ENCODE results near the gene PRRT2. TPM values are rescaled to one million over a fixed set of nuclear protein-coding genes. Genes with fewer than 3 reads are reported as not detected.

Gene PRRT2
- total and polyA plus RNA-seq, 10 of the 15 experiments (the other 5 are each of a cell fraction or from before 2014, with no cell fraction given) = 0.08 to 0.49 (median 0.12) TPM; not detected in 4

GRCh38 chr16:29765167-29766032, 46.6 kb upstream of the PRRT2 start:
- ChIA-PET CTCF (interaction anchor here (0.8 kb wide), 1 partner anchor 11 kb away, joined by 3 read pairs; no protein-coding TSS in a partner anchor), POLR2A (interaction anchor here (0.6 kb wide), 2 partner anchors 11 kb away, joined by 3 to 6 read pairs; no protein-coding TSS in a partner anchor), RAD21 (ENCODE audit: unreplicated experiment) (interaction anchor here (0.6 to 0.9 kb wide), 2 partner anchors 25 to 813 kb away, joined by 3 read pairs; no protein-coding TSS in a partner anchor), SMC1A (ENCODE audit: uncharacterized antibody, unreplicated experiment) (interaction anchor here (0.7 kb wide), 1 partner anchor 9 kb away, joined by 3 read pairs; no protein-coding TSS in a partner anchor)
- Histone ChIP-seq H3K4me1 (ENCODE audit: control insufficient read depth, insufficient read depth, low read length) (no peaks in the 10 kb centered on the region), H3K79me2 (ENCODE audit: control insufficient read depth, insufficient read depth, low read length) (no peaks in the 10 kb centered on the region), H3K36me3 (ENCODE audit: control insufficient read depth in 2 of 2, insufficient read depth in 2 of 2, low read length in 1 of 2) (no peaks in the 10 kb centered on the region), H4K20me1 (ENCODE audit: control insufficient read depth, insufficient read depth) (no peaks in the 10 kb centered on the region), H3K9ac (ENCODE audit: control insufficient read depth, insufficient read depth, low read length) (no peak overlapping the region), H3K4me2 (ENCODE audit: control insufficient read depth, insufficient read depth) (no peak overlapping the region), H3K9me3 (replicated peaks; ENCODE audit: control insufficient read depth, insufficient read depth, low read length) (no peaks in the 10 kb centered on the region), H3K27ac (ENCODE audit: control insufficient read depth, insufficient read depth) (no peak overlapping the region), H2AFZ (ENCODE audit: control insufficient read depth, low read depth, low read length) (no peak overlapping the region), H3K4me3 (no peak overlapping the region), H3K27me3 (replicated peaks in 1 of 2; ENCODE audit: control insufficient read depth in 2 of 2, insufficient read depth in 2 of 2, low read length in 1 of 2) (no peaks in the 10 kb centered on the region)
- DNase-seq (ENCODE audit: low read depth, low spot score) = no peak
- intact Hi-C loops (cut with micrococcal nuclease; ENCODE audit: unreplicated experiment) (no loop called here), in situ Hi-C loops (cut with MboI) (no loop called here)
- ATAC-seq = no peak
- FAIRE-seq = no peak
- BruUV-seq (replicated peaks) = no TSS peak
- WGBS (ENCODE audit: insufficient coverage, insufficient replicate concordance, low lambda C conversion rate, missing lambda C conversion rate) = 58% methylated on average over 15 of the region's 15 CpGs
- TF ChIP-seq ZBTB33 (IDR thresholded peaks at IDR 0.05) = no peak

- ATAC-seq (no peak), FAIRE-seq (no peak), DNase-seq (ENCODE audit: low read depth, low spot score) (no peak)
- H3K4me3 ChIP-seq = no peak overlapping the region
- intact Hi-C loops (cut with micrococcal nuclease; ENCODE audit: unreplicated experiment) = no loop called here
- ChIA-PET SMC1A (ENCODE audit: uncharacterized antibody, unreplicated experiment) (interaction anchor here (0.8 kb wide), 2 partner anchors 10 to 12 kb away, joined by 3 read pairs; no protein-coding TSS in a partner anchor), POLR2A (interaction anchor here (0.6 kb wide), 1 partner anchor 11 kb away, joined by 8 read pairs; no protein-coding TSS in a partner anchor), RAD21 (ENCODE audit: unreplicated experiment) (interaction anchor here (0.9 kb wide), 1 partner anchor 49 kb away, joined by 3 read pairs; the partner anchor contains the start of gene PAGR1), CTCF (interaction anchor here (0.6 kb wide), 1 partner anchor 55 kb away, joined by 3 read pairs; no protein-coding TSS in a partner anchor)
- no TSS peak for BruUV-seq (replicated peaks)
- no peaks in the 10 kb centered on the region for H3K36me3 ChIP-seq (ENCODE audit: control insufficient read depth in 2 of 2, insufficient read depth in 2 of 2, low read length in 1 of 2)
- in situ Hi-C loops (cut with MboI) = no loop called here
- no peaks in the 10 kb centered on the region for H4K20me1 ChIP-seq (ENCODE audit: control insufficient read depth, insufficient read depth)
- H2AFZ ChIP-seq (ENCODE audit: control insufficient read depth, low read depth, low read length) = no peak overlapping the region
- H3K27me3 ChIP-seq (replicated peaks in 1 of 2; ENCODE audit: control insufficient read depth in 2 of 2, insufficient read depth in 2 of 2, low read length in 1 of 2) = no peaks in the 10 kb centered on the region
- no peaks in the 10 kb centered on the region for H3K79me2 ChIP-seq (ENCODE audit: control insufficient read depth, insufficient read depth, low read length)
- H3K9me3 ChIP-seq (replicated peaks; ENCODE audit: control insufficient read depth, insufficient read depth, low read length) = no peaks in the 10 kb centered on the region
- no peak overlapping the region for H3K27ac ChIP-seq (ENCODE audit: control insufficient read depth, insufficient read depth)
- H3K9ac ChIP-seq (ENCODE audit: control insufficient read depth, insufficient read depth, low read length) = no peak overlapping the region
- H3K4me2 ChIP-seq (ENCODE audit: control insufficient read depth, insufficient read depth) = no peak overlapping the region
- H3K4me1 ChIP-seq (ENCODE audit: control insufficient read depth, insufficient read depth, low read length) = no peaks in the 10 kb centered on the region
- 63% methylated on average over 3 of the region's 3 CpGs for WGBS (ENCODE audit: insufficient coverage, insufficient replicate concordance, low lambda C conversion rate, missing lambda C conversion rate)
- no peak for TF ChIP-seq CTCF (IDR thresholded peaks at IDR 0.05 in 2 of 3, conservative IDR thresholded peaks at IDR 0.05 in 1 of 3; ENCODE audit: control insufficient read depth in 2 of 3, extremely low read depth in 1 of 3, insufficient read depth in 1 of 3, low read depth in 3 of 3, low read length in 3 of 3)
- TF ChIP-seq POU2F2 (IDR thresholded peaks at IDR 0.05; ENCODE audit: borderline replicate concordance, low read depth, low read length) = no peak
- TF ChIP-seq USF1 (IDR thresholded peaks at IDR 0.05; ENCODE audit: borderline replicate concordance, extremely low read length, insufficient read depth, low read depth, low read length) = no peak
- no peak for TF ChIP-seq MYB (IDR thresholded peaks at IDR 0.05; ENCODE audit: borderline replicate concordance, low read depth, low read length)
- TF ChIP-seq TCF12 (IDR thresholded peaks at IDR 0.05; ENCODE audit: low read depth, low read length) = no peak
- TF ChIP-seq SUPT20H (IDR thresholded peaks at IDR 0.05; ENCODE audit: borderline replicate concordance, control insufficient read depth, low read depth, low read length) = no peak
Observed at GRCh38 chr16:29766571-29766970, 45.4 kb upstream of the PRRT2 start.

All from GM12878 (cell line).